ENCODE data around the gene CEBPA. TPM values are rescaled to one million over a fixed set of nuclear protein-coding genes. Genes with fewer than 3 reads are reported as not detected.

The CEBPA gene
- total RNA-seq, 2 experiments from 2014 or later = 2.1 to 2.5 TPM

DNA sequence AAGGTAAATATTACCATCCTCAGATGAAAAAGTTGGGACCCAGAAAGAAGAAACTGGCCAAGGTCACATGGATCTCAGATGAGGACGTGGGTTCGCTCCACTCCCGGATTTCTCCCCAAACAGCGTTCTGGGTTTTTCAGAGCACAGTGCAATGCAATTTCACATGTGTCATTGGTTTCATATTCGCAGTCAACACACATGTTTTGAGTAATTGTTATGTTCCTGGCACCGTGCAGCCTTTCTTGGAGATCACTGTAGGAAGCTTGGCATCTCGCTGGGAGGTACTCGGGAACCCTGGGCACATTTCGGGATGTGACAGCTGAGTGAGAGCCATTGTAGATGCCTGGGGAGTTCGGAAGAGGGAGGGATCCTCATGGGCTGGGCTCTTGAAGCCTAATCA is 45.0 kb upstream of the CEBPA start:
- BruUV-seq (replicated peaks) = no TSS peak
- H3K4me1 ChIP-seq (ENCODE audit: insufficient read depth, low read length, poor library complexity, severe bottlenecking) = no peaks in the 10 kb centered on the region
- no peak overlapping the region for H3K4me3 ChIP-seq (ENCODE audit: low read depth, low read length, poor library complexity, severe bottlenecking)
- intact Hi-C loops (cut with micrococcal nuclease; ENCODE audit: unreplicated experiment) = no loop called here
- DNase-seq (ENCODE audit: low spot score) = no peak
- no peaks in the 10 kb centered on the region for H3K9me3 ChIP-seq (ENCODE audit: low read length)
- H3K9me2 ChIP-seq (ENCODE audit: insufficient read depth, low read length) = no peaks in the 10 kb centered on the region
- no peaks in the 10 kb centered on the region for H3K36me3 ChIP-seq (ENCODE audit: insufficient read depth, low read length)
- no peak overlapping the region for H3K4me2 ChIP-seq (ENCODE audit: low read length)
- H3K79me2 ChIP-seq (ENCODE audit: insufficient read depth, low read depth, low read length) = no peaks in the 10 kb centered on the region
- H2AFZ ChIP-seq (ENCODE audit: low read length) = no peak overlapping the region
- no peak overlapping the region for H3K27ac ChIP-seq (ENCODE audit: low read depth, low read length, poor library complexity, severe bottlenecking)
- H4K20me1 ChIP-seq (ENCODE audit: insufficient read depth, low read length) = no peaks in the 10 kb centered on the region
- POLR2A ChIA-PET = no interaction called here
- CTCF ChIA-PET (ENCODE audit: unreplicated experiment) = no interaction called here
- no peak for TF ChIP-seq EZH2phosphoT487 (IDR thresholded peaks at IDR 0.05; ENCODE audit: borderline replicate concordance, low read depth, low read length)
- TF ChIP-seq, protein P1, sequence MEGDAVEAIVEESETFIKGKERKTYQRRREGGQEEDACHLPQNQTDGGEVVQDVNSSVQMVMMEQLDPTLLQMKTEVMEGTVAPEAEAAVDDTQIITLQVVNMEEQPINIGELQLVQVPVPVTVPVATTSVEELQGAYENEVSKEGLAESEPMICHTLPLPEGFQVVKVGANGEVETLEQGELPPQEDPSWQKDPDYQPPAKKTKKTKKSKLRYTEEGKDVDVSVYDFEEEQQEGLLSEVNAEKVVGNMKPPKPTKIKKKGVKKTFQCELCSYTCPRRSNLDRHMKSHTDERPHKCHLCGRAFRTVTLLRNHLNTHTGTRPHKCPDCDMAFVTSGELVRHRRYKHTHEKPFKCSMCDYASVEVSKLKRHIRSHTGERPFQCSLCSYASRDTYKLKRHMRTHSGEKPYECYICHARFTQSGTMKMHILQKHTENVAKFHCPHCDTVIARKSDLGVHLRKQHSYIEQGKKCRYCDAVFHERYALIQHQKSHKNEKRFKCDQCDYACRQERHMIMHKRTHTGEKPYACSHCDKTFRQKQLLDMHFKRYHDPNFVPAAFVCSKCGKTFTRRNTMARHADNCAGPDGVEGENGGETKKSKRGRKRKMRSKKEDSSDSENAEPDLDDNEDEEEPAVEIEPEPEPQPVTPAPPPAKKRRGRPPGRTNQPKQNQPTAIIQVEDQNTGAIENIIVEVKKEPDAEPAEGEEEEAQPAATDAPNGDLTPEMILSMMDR (conservative IDR thresholded peaks at IDR 0.05; ENCODE audit: low read length) = no peak

DNA sequence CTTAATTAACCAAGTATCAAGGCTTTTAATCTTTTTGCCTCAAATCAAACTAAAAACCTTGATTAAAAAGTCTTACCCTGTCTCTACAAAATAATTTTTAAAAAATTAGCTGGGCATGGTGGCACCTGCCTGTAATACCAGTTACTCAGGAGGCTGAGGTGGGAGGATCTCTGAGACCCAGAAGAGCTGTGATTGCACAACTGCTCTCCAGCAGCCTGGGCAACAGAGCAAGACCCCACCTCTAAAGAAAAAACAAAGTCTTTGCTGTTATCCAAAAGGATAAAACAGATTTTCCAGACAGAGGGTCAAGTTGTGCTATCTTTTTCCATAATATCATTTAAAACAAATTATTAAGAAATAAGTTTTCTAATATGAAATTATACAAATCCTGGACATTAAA is 44.3 kb upstream of the CEBPA start:
- no TSS peak for BruUV-seq (replicated peaks)
- Histone ChIP-seq H3K4me2 (ENCODE audit: low read length) (no peak overlapping the region), H3K9me3 (ENCODE audit: low read length) (no peaks in the 10 kb centered on the region), H3K4me1 (ENCODE audit: insufficient read depth, low read length, poor library complexity, severe bottlenecking) (no peaks in the 10 kb centered on the region), H3K9me2 (ENCODE audit: insufficient read depth, low read length) (no peaks in the 10 kb centered on the region), H3K79me2 (ENCODE audit: insufficient read depth, low read depth, low read length) (no peaks in the 10 kb centered on the region), H3K4me3 (ENCODE audit: low read depth, low read length, poor library complexity, severe bottlenecking) (no peak overlapping the region), H3K27ac (ENCODE audit: low read depth, low read length, poor library complexity, severe bottlenecking) (no peak overlapping the region), H4K20me1 (ENCODE audit: insufficient read depth, low read length) (no peaks in the 10 kb centered on the region), H3K36me3 (ENCODE audit: insufficient read depth, low read length) (no peaks in the 10 kb centered on the region), H2AFZ (ENCODE audit: low read length) (no peak overlapping the region)
- DNase-seq (ENCODE audit: low spot score) = no peak
- intact Hi-C loops (cut with micrococcal nuclease; ENCODE audit: unreplicated experiment) = no loop called here
- no peak for TF ChIP-seq EZH2phosphoT487 (IDR thresholded peaks at IDR 0.05; ENCODE audit: borderline replicate concordance, low read depth, low read length)
- TF ChIP-seq, protein P1 (conservative IDR thresholded peaks at IDR 0.05; ENCODE audit: low read length) = no peak
- ChIA-PET POLR2A (no interaction called here), CTCF (ENCODE audit: unreplicated experiment) (no interaction called here)

DNA sequence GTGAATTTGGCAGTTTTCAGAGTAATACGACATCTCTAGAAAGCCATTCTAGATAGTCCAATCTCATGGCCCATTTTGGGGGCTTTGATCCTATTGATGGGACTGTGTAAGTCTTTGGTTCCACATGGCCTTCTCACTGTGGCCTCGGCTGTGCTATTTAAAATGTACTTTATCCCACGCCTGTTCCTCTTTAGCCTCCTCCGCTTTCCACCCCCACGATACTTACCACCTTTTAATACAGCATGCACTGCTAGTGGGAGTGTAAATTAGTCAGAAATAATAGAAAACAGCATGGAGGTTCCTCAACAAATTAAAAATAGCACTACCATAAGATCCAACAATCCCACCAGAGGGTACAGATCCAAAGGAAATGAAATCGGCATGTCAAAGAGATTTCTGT is 42.8 kb upstream of the CEBPA start:
- H2AFZ ChIP-seq (ENCODE audit: low read length) = no peak overlapping the region
- H3K9me3 ChIP-seq (ENCODE audit: low read length) = no peaks in the 10 kb centered on the region
- no TSS peak for BruUV-seq (replicated peaks)
- no peak for DNase-seq (ENCODE audit: low spot score)
- intact Hi-C loops (cut with micrococcal nuclease; ENCODE audit: unreplicated experiment) = no loop called here
- no peak overlapping the region for H3K4me2 ChIP-seq (ENCODE audit: low read length)
- no peaks in the 10 kb centered on the region for H3K79me2 ChIP-seq (ENCODE audit: insufficient read depth, low read depth, low read length)
- no peak overlapping the region for H3K4me3 ChIP-seq (ENCODE audit: low read depth, low read length, poor library complexity, severe bottlenecking)
- ChIA-PET POLR2A (no interaction called here), CTCF (ENCODE audit: unreplicated experiment) (no interaction called here)
- no peaks in the 10 kb centered on the region for H3K36me3 ChIP-seq (ENCODE audit: insufficient read depth, low read length)
- TF ChIP-seq, protein P1 (conservative IDR thresholded peaks at IDR 0.05; ENCODE audit: low read length) = no peak
- TF ChIP-seq EZH2phosphoT487 (IDR thresholded peaks at IDR 0.05; ENCODE audit: borderline replicate concordance, low read depth, low read length) = no peak
- H3K4me1 ChIP-seq (ENCODE audit: insufficient read depth, low read length, poor library complexity, severe bottlenecking) = no peaks in the 10 kb centered on the region
- no peaks in the 10 kb centered on the region for H4K20me1 ChIP-seq (ENCODE audit: insufficient read depth, low read length)
- no peaks in the 10 kb centered on the region for H3K9me2 ChIP-seq (ENCODE audit: insufficient read depth, low read length)
- H3K27ac ChIP-seq (ENCODE audit: low read depth, low read length, poor library complexity, severe bottlenecking) = no peak overlapping the region

All from OCI-LY7 (cell line).